ENCODE measurements around the gene ORMDL2.

Gene ORMDL2

GRCh38 chr12:55828357-55828756 lies 10.5 kb downstream of the ORMDL2 start:
- ATAC-seq: no peak
- TF ChIP-seq ISL1 (CRISPR knock-in tag; IDR thresholded peaks at IDR 0.05): no peak

GRCh38 chr12:55829967-55830600 lies 12.2 kb downstream of the ORMDL2 start:
- peak; percentile 42 for ATAC-seq
- TF ChIP-seq PPARA (CRISPR knock-in tag; IDR thresholded peaks at IDR 0.05; ENCODE audit: borderline replicate concordance) (no peak), ZNF565 (CRISPR knock-in tag; conservative IDR thresholded peaks at IDR 0.05; ENCODE audit: low read depth) (no peak), ZNF70 (CRISPR knock-in tag; IDR thresholded peaks at IDR 0.05) (peak; percentile 54; the same call in 1 of the 2 replicates)
- TF ChIP-seq, protein P1, sequence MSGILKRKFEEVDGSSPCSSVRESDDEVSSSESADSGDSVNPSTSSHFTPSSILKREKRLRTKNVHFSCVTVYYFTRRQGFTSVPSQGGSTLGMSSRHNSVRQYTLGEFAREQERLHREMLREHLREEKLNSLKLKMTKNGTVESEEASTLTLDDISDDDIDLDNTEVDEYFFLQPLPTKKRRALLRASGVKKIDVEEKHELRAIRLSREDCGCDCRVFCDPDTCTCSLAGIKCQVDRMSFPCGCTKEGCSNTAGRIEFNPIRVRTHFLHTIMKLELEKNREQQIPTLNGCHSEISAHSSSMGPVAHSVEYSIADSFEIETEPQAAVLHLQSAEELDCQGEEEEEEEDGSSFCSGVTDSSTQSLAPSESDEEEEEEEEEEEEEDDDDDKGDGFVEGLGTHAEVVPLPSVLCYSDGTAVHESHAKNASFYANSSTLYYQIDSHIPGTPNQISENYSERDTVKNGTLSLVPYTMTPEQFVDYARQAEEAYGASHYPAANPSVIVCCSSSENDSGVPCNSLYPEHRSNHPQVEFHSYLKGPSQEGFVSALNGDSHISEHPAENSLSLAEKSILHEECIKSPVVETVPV (CRISPR knock-in tag; IDR thresholded peaks at IDR 0.05): no peak

- TF ChIP-seq, protein P2, sequence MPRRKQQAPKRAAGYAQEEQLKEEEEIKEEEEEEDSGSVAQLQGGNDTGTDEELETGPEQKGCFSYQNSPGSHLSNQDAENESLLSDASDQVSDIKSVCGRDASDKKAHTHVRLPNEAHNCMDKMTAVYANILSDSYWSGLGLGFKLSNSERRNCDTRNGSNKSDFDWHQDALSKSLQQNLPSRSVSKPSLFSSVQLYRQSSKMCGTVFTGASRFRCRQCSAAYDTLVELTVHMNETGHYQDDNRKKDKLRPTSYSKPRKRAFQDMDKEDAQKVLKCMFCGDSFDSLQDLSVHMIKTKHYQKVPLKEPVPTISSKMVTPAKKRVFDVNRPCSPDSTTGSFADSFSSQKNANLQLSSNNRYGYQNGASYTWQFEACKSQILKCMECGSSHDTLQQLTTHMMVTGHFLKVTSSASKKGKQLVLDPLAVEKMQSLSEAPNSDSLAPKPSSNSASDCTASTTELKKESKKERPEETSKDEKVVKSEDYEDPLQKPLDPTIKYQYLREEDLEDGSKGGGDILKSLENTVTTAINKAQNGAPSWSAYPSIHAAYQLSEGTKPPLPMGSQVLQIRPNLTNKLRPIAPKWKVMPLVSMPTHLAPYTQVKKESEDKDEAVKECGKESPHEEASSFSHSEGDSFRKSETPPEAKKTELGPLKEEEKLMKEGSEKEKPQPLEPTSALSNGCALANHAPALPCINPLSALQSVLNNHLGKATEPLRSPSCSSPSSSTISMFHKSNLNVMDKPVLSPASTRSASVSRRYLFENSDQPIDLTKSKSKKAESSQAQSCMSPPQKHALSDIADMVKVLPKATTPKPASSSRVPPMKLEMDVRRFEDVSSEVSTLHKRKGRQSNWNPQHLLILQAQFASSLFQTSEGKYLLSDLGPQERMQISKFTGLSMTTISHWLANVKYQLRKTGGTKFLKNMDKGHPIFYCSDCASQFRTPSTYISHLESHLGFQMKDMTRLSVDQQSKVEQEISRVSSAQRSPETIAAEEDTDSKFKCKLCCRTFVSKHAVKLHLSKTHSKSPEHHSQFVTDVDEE (CRISPR knock-in tag; IDR thresholded peaks at IDR 0.05): no peak
- no peak for TF ChIP-seq ZNF70 (CRISPR knock-in tag; IDR thresholded peaks at IDR 0.05)
- no peak for TF ChIP-seq BACH2 (CRISPR knock-in tag; IDR thresholded peaks at IDR 0.05; ENCODE audit: borderline replicate concordance)
- no peak for TF ChIP-seq ZC3H10 (CRISPR knock-in tag; IDR thresholded peaks at IDR 0.05)
- TF ChIP-seq OSR1 (CRISPR knock-in tag; IDR thresholded peaks at IDR 0.05): no peak
- TF ChIP-seq, protein P1 (CRISPR knock-in tag; IDR thresholded peaks at IDR 0.05): no peak
- TF ChIP-seq GLIS3 (CRISPR knock-in tag; IDR thresholded peaks at IDR 0.05): no peak
- TF ChIP-seq ZNF565 (CRISPR knock-in tag; conservative IDR thresholded peaks at IDR 0.05; ENCODE audit: low read depth): no peak
- TF ChIP-seq ZNF8 (CRISPR knock-in tag; IDR thresholded peaks at IDR 0.05): no peak
- TF ChIP-seq TOX (CRISPR knock-in tag; IDR thresholded peaks at IDR 0.05; ENCODE audit: borderline replicate concordance): no peak
- no peak for TF ChIP-seq ESRRG (CRISPR knock-in tag; IDR thresholded peaks at IDR 0.05)
- no peak for TF ChIP-seq CSDC2 (CRISPR knock-in tag; IDR thresholded peaks at IDR 0.05)
- TF ChIP-seq, protein P3, sequence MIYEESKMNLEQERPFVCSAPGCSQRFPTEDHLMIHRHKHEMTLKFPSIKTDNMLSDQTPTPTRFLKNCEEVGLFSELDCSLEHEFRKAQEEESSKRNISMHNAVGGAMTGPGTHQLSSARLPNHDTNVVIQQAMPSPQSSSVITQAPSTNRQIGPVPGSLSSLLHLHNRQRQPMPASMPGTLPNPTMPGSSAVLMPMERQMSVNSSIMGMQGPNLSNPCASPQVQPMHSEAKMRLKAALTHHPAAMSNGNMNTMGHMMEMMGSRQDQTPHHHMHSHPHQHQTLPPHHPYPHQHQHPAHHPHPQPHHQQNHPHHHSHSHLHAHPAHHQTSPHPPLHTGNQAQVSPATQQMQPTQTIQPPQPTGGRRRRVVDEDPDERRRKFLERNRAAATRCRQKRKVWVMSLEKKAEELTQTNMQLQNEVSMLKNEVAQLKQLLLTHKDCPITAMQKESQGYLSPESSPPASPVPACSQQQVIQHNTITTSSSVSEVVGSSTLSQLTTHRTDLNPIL (CRISPR knock-in tag; IDR thresholded peaks at IDR 0.05; ENCODE audit: low read depth): no peak
- TF ChIP-seq, protein P4, sequence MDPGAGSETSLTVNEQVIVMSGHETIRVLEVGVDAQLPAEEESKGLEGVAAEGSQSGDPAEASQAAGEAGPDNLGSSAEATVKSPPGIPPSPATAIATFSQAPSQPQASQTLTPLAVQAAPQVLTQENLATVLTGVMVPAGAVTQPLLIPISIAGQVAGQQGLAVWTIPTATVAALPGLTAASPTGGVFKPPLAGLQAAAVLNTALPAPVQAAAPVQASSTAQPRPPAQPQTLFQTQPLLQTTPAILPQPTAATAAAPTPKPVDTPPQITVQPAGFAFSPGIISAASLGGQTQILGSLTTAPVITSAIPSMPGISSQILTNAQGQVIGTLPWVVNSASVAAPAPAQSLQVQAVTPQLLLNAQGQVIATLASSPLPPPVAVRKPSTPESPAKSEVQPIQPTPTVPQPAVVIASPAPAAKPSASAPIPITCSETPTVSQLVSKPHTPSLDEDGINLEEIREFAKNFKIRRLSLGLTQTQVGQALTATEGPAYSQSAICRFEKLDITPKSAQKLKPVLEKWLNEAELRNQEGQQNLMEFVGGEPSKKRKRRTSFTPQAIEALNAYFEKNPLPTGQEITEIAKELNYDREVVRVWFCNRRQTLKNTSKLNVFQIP (CRISPR knock-in tag; IDR thresholded peaks at IDR 0.05; ENCODE audit: borderline replicate concordance, low read depth): no peak
- no peak for TF ChIP-seq TCF4 (CRISPR knock-in tag; IDR thresholded peaks at IDR 0.05; ENCODE audit: borderline replicate concordance)
- no peak for TF ChIP-seq ZFP30 (CRISPR knock-in tag; IDR thresholded peaks at IDR 0.05)
- no peak for TF ChIP-seq ISL1 (CRISPR knock-in tag; IDR thresholded peaks at IDR 0.05)
- TF ChIP-seq SNAI2 (CRISPR knock-in tag; IDR thresholded peaks at IDR 0.05): no peak
- peak; percentile 10 for ATAC-seq
Observed at GRCh38 chr12:55830601-55831446, 13.0 kb downstream of the ORMDL2 start.

Measured in SK-N-SH treated with all-trans-retinoic acid at 6 μM for 48 hours (cell line).